Stimulated activated naive CD8-positive, alpha-beta T cell treated with anti-CD3 and anti-CD28 coated beads, Interleukin-15, Interleukin-2, amounts not matched to agents 100 U/mL and 50 U/mL, for 24 hours (primary cell): Measurements from ENCODE around the gene KIF2A.

Experiments
- ATAC-seq: fragments of 150-1000 bp; cut with Tn5 transposase; one replicate; pipeline ENCODE4 v1.10.0; 2021
- DNase-seq: peaks from one replicate; pipeline ENCODE4 v3.0.0; 2021

The KIF2A gene

DNA sequence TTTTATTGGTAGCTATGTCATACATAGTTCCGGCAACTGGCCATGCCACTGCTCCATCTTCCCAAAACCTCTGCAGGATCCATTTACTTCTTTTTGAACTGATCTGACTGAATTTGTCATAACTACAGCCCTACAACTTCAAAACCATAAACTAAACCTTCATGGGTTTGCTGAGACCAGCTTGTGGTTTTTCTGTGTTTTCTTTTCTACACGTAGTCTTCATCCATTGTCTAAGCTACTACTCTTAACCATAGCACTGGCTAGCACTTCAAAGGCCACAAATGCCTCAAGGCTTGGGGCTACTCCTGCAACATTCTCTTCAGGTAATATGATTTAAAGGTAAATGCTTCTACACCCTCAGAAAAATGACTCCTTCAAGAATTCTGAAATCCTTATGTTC, 9.0 kb upstream of the KIF2A start:
- DNase-seq, result no peak
- ATAC-seq, result peak; percentile 63

DNA sequence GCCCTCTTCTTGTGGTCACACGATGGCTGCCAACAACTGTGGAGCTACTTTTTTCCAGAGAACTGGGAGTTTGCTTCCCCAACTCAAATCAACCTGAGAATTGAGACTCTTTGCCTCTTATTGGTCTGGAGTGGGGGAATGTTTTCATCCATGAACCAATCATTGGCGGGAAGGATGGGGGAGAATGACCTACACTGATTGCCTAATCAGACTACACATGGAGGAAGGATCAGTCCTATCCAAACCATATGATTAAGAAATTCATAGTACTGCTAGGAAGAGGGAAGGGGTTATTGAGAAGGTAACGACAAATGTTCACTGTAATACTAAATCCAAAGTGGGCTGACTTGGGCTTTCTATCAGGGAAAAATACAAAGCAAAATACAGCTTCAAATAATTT, 7.9 kb upstream of the KIF2A start:
- no peak for DNase-seq
- ATAC-seq, result no peak

DNA sequence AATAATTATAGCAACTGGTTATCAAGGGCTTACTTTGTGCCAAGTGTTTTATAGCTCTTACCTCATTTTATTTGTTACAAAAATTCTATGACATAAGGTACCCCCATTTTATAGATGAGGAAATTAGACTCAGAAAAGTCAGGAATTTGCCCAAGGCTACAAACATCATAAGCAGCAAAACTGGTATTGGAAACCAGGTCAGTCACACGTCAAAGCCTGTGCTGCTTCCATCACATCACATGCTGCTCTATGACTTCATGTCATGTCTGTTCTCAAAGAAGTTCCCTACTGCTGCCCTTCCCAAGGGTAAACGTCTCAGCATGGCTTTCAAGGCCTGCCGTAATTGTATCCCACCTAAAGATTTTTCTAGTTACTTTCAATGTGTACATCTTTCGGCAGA, 6.9 kb upstream of the KIF2A start:
- ATAC-seq, result no peak
- DNase-seq, result no peak

DNA sequence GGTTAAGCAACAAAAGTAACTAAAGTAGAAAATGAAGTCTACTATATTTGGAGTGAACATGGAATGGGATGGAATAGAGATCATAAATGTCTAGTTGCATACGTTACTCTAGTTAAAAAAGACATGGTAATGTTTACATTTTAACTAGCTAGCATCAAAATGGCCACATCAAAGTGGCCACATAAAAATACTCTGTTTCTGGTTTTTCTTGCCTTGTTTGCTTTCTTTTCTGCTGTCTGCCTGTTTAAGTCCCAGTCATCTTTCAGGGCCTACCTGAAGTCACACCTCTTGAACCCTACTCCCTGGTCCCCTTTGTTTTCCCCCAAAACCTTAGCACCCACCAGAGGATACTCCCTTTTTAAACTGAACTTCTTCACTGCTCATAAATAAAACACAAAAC, 6.4 kb upstream of the KIF2A start:
- no peak for DNase-seq
- ATAC-seq, result no peak

DNA sequence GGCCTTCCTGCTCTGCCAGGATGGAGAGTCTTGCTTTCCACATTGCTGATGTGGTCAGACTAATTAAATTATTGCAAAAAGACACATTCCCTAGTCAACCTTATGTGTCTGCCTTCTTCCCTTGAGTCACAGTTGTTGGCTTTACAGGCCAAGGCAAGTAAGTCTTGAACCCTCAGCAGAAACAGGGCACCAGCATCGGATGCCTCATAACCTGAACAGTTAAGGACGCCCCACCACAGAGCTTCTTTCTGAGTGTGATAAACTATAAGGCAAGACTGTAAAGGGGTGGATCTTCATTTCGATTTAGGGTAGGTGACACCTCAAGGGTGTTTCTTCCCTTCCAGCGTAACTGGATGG, 670 bp upstream of the KIF2A start:
- DNase-seq (no peak), ATAC-seq (peak; percentile 12)

DNA sequence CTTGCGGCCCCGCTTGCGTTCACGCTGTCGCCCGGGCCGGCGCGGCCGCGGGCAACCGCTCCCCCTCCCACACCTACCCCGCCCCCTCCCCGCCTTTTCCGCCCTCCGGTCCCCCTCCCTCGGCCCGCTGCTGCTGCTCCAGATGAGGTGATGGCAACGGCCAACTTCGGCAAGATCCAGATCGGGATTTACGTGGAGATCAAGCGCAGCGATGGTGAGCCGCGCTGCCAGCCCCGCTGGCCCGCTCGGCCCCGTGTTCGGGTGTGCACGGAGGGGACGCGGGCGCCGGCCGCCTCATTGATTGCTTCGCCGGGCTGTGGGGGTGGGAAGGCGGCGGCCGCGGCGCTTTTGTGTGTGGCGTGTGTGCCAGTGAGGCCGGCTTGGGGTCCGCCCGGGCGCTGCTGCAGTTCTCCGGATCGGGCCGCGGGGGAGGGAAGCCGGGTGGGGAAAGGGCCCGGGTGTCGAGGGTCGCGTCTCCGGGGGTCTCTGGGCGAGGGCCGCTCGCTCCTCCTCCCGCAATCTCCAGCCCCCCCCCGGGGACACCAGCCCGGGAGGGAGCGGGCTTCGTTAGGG, 403 bp downstream of the KIF2A start:
- peak; percentile 69 for DNase-seq
- peak; percentile 4 for ATAC-seq

DNA sequence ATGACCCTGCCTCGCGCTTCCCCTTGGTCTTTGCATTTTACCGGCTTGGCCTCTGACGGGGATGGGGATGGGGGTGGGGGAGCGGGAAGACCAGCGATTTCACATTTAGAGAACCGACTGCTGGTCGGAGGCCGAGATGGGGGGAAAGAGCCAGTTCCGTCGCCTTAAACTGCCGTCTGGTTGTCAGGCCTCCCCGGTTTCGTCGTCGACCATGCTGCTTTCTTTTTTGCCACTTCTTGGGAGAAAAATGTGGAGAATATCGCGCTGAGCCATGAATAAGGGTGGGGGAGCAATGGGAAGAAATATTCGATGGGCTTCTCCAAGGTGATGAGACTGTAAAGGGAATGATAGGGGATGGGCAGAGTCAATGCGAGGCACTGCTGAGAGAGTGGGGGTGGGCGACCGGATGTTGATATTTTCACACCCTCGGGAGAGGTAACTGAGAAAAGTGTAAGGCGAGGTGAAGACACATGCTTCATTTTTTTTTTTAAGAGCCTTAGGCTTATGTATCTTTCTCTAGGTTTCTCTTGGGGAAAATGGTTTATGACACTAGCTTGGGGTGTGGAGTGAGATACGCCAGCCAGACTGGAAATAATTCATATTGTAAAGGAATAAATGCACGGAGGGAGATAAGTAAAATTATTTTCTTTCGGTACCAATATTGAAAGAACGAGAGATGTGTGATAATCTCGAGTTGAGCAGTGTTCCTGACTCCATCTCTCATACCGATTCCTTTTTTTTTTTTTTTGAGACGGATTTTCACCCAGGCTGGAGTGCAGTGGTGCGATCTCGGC, 1.1 kb downstream of the KIF2A start:
- ATAC-seq (no peak), DNase-seq (peak; percentile 70)

DNA sequence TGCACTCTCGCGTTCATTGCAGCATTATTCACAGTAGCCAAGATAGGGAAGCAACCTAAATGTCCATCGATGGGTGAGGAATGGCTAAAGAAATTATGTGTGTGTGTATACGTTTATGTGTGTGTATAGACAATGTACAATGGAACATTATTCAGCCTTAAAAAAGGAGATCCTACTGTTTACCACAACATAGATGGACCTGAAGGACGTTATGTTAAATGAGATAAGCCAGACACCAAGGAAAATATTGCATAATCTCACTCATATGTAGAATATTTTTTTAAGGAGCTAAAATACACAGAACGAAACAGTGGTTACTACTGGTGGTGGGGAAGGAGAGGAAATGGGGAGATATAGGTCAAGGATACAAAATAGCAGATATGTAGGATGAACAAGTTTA, 2.4 kb downstream of the KIF2A start:
- DNase-seq (no peak), ATAC-seq (no peak)

DNA sequence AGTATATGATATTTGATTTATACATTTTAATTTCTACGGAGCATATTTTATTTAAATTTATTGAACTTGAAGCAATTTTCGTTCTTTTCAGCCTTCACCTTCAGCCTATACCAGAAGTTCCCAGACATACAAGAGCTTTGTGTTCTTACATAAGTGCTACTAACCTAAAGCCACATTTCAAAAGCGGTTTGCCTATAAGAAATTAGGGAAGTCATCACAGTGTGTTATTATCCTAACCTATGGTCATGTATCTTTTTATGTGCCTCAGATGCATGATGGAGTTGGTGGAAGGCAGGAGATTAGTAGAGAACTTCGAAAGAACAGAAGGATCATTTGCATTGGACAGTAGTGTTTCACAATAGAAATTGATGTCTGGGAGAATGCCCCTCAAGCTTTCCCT, 3.1 kb downstream of the KIF2A start:
- DNase-seq (no peak), ATAC-seq (no peak)

DNA sequence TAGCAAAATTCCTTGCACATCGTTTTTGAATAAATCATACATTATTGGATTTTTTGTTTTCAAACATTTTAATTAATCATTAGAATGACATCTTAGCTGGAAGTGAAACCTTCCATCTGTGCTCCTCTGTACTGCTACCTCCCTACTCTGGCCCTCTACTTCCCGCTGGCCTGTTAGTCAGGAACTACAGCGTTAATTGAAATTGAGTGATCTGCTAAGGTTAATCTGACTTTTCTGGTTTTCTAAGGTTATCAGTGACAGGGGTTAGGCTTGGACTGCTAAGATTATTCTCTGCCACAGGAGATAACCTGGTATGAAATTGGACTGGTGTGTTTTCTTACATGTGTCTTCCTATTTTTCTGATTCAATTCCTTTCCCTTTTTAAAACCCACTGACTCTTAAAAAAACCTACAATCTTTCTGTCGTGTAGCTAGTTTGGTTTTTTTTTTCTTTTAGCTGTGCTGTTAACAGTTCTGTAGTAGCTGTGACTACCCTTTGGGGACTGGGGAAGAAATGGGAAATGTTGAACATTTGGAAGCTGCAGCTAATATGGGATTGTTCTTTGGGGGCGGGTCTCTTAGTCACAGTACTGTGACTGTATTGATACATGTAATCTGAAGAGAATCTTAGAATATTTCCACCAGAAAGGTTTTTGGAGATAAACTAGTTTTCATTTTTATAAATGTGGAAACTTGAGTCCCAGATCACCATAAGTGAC, 4.6 kb downstream of the KIF2A start:
- no peak for ATAC-seq

DNA sequence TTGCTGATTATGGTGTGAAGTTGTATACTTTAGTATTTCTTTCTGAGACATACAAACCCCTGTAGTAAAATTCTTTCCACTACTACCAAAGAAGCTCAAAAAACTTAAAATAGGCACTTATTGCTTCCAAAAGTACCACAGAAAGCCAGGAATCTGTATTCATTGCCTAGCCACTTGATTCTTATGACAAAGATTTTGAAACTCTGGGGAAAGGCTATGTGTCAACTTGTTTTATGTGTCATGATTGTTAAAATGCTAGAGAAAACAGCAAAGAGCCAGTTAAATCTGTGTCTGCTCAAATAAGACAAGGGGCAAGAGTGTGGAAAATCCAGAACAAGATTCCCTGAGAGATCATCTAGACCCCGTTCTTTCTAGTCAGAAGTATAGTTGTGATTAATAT, 6.0 kb downstream of the KIF2A start:
- ATAC-seq (no peak), DNase-seq (no peak)

More for the DNA sequence above, 4.6 kb downstream of the KIF2A start:
- DNase-seq, result no peak

DNA sequence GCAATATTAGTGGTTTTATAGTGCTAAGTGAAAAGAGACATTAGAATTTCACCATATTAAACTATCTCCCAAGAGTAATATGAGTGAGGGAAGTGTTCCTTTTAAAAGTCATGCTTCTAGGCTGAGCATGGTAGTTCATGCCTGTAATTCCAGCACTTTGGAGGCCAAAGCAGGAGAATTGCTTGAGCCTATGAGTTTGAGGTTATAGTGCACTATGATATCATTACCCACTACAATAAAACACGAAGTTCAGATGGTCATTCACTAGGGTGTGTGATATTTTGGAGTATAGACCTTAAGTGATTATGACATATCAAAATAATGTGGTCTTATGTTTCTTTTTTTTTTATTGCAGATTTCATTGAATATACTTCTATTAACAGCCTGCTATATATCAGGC, 6.7 kb downstream of the KIF2A start:
- DNase-seq (no peak), ATAC-seq (no peak)

DNA sequence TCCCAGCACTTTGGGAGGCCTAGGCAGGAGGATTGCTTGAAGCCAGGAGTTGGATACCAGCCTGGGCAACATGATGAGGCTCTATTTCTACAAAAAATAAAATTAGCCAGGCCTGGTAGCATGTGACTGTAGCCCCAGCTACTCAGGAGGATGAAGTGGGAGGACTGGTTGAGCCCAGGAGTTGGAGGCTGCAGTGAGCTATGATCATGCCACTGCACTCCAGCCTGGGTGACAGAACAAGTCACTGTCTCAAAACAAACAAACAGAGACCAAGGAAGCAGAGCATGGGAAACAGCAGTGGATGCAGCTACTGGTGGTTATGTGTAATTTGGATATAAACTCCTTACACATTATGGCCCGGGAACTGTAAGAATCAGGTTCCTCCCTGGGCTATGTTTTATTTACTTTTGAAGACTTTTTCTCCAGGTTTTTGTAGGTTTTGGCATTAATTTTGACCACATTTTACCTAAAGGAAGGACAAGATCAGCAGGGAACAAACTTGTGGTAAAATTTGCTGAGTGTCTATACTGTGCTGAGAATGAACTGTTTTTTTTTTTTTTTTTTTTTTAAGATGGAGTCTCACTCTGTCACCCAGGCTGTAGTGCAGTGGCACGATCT, 8.3 kb downstream of the KIF2A start:
- DNase-seq, result no peak
- no peak for ATAC-seq

DNA sequence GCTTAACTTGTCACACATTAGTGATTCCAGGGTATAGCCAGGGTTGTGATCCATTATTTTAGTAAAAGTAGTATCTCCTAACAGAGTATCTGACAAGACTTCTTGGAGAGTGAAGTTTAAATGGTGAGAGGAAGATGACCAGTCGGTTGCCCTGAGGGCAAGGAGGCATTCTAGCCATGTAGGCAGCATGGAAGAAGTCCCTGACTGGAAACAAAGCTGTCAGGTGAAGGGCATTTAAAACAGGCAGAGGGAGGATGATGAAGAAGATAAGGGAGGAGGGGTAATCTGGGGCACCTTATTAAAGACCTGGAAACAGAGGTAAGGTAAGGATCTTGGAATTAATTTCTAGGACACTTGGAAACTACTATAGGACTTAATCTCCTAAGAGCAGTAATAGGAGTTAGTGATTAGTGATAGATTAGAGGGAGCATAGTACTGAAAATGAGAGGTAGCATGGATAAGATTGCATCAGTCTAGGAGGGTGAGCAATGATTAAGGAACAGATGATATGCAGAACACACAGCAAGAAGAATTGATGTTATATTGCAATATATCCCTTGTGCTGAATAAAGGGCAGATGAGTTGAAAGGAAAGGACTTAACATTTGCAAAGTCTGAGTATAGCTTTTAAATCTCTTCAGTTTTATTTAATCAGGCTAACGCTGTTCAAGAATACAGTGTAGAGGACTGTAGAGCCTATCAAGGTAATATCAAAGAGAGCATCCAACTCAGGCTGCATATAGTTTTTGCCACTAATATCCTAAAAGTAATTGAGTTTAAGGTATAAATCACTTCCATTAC, 9.6 kb downstream of the KIF2A start:
- DNase-seq, result no peak

DNA sequence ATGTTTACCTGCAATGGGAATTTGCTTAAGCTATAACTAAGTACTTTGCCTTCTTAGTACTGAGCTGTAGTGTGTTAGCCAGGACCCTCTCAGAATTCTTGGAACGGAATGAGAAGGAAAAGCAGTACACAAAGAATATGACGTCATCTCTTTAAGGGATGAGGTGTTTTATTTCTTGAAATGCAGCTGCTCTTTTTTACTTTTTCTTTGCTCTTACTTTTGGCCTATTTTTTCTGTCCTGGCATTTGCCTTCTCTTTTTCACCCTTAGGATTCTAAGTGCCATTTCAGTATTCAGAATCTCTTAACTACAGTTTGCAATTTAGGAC, 10.1 kb downstream of the KIF2A start:
- ATAC-seq (no peak), DNase-seq (no peak)

More for the DNA sequence above, 9.6 kb downstream of the KIF2A start:
- no peak for ATAC-seq

DNA sequence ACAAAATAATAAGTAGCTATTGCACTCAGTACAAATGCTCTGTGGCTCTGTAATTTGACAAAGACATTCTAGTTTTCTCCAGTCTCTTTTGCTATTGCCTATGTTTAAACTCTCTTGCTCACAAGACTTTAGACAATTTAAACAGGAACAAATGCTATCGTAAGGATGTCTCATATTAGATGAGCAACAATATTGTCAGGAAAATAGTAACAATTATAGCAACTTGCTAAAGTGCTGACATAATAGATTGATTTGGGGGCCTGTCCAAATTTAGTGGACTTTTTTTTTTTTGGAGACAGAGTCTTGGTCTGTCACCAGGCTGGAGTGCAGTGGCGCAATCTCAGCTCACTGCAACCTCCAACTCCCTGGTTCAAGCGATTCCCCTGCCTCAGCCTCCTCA, 11.8 kb downstream of the KIF2A start:
- no peak for ATAC-seq
- DNase-seq, result no peak

DNA sequence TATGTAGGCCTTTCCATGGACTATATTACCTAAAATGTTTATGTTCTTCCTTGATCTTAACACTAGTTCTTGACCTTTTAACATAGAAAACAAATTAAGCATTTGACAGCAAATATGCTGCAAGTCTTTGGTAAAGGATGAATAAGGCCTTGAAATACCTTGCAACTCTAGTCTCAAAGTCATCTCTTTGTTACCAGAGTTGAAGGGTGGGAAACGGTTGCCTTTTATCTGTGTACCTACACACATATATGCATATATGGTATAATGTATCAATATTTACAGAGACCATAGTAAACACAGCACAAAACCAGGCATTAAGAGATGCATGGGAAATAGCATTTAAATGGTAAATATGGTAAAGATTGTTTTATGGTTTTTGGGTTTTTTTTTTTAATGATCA, 16.5 kb downstream of the KIF2A start:
- no peak for DNase-seq
- ATAC-seq, result no peak

DNA sequence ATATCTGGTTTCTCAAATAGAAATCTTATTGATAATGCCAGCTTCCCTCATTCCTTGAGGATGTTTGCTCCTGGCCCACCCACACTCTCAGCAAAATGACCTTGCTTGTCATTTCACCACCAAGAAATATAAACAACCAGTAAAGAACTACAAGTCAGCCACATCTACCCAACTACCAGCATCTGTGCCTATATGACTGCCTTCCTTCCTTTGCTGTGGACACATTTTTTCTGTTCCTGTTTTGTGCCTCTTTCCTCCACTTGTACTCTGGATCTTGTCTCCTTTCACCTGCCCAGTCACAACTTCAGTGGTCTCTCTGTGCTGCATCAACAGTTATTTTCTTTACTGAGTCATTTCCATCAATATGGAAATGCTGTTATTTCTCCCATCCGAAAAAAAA, 20.3 kb downstream of the KIF2A start:
- DNase-seq (no peak), ATAC-seq (peak; percentile 49)

DNA sequence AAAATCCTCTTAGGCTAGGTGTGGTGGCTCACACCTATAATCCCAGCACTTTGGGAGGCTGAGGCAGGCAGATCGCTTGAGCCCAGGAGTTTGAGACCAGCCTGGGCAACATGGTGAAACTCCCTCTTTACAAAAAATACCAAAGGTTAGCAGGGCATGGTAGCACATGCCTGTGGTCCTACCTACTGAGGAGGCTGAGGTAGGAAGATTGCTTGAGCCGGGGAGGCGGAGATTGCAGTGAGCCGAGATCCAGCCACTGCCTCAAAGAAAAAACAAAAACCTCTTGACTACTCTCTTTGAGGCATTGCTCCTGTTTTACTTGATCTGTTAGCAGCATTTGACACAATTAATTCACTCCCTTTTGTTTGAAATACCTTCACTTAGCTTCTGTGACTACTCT, 20.7 kb downstream of the KIF2A start:
- peak; percentile 36 for ATAC-seq
- no peak for DNase-seq

DNA sequence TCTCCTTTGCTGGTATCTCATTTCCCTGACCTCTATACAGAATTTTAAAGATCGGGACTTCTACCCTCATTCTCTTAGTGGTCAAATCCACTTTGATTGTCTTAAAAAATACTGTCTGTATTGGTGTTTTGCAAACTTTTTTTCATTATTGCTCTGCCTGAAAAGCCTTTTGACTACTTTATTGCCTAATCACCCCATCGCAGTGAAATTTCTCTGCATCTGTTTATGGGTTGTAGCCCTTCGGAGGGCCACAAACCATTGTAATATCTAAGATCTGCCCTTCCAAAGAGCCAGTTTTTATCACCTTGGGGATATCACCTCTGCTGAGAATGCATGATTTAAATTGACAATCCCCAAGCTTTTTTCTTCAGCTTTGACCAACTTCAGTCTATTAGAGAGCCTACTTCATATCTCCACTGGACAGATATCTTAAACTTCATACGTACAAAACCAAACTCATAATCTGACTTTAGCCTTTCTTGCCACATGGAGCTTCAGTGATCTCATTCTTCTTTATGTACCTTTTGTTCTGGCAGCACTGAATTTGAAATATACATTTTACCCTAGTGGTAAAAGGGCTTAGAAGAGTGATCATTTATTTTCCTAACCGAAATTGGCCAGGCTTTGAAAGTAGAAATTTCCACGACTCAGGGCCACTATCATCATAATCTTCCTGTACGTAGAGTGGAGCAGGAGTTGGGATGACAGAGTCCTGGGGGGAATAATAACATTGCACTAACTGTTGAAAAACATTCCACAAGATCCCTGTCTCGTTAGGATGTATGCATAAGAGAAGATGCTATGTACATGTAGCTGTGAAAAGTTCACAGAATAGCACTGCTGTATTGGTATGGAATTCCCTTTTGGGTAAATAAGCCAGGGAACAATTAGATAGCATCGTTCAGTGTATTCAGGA, 21.4 kb downstream of the KIF2A start:
- ATAC-seq, result no peak
- no peak for DNase-seq

DNA sequence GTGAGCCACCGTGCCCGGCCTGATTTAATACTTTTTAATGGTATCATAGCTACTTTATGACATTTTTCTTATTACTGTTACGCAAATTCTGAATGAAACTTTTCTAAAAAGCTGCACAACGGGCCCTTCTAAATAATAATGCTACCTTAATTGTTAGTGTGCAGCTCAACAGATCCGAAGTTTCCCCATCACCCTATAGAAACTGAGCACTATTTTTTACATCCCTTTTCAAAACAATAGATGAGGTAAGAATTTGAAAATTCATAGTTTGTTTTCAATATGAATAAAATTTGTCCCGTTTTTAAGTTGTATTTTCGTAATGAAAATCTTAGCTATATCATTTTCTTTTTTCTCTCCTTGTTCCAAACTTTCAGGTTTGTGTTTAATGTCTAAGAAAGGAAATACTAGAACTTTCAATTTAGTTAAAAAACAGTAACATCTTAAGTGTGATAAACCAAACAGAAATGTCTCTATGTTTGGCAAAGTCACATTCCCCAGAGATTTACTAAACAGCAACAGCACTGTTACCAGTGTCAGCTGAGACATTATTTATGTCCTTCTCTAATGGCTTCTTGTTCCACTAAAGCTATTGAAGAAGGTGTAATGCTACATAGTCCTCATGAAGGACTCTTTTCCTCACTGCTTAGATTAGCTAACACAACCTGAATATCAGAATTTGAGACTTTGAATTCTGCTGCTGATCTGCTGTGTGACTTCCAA, 22.9 kb downstream of the KIF2A start:
- no peak for ATAC-seq
- DNase-seq, result no peak
